ENCODE data around the gene KIAA1191.

KIAA1191 gene

DNA sequence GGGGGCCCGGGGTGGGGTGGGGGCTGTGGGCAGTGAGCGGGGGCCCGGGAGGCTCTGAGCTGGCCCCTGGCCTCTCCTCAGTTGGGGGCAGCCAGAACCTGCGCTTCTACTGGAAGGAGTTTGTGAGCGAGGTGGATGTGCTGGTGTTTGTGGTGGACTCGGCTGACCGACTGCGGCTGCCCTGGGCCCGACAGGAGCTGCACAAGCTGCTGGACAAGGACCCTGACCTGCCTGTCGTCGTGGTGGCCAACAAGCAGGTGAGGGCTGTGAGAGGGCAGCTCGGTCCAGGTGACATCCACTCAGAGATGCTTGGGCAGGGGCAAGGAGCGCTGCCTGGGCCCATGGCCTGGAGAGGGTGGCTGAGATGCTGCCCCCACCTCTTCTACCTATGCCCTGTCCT, 7.2 kb upstream of the KIAA1191 start:
- TF ChIP-seq, protein P1, sequence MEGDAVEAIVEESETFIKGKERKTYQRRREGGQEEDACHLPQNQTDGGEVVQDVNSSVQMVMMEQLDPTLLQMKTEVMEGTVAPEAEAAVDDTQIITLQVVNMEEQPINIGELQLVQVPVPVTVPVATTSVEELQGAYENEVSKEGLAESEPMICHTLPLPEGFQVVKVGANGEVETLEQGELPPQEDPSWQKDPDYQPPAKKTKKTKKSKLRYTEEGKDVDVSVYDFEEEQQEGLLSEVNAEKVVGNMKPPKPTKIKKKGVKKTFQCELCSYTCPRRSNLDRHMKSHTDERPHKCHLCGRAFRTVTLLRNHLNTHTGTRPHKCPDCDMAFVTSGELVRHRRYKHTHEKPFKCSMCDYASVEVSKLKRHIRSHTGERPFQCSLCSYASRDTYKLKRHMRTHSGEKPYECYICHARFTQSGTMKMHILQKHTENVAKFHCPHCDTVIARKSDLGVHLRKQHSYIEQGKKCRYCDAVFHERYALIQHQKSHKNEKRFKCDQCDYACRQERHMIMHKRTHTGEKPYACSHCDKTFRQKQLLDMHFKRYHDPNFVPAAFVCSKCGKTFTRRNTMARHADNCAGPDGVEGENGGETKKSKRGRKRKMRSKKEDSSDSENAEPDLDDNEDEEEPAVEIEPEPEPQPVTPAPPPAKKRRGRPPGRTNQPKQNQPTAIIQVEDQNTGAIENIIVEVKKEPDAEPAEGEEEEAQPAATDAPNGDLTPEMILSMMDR (conservative IDR thresholded peaks at IDR 0.05; ENCODE audit: low read depth, low read length), result no peak
- Histone ChIP-seq H3K4me2 (no peak overlapping the region), H3K36me3 (ENCODE audit: insufficient read depth) (no peaks in the 10 kb centered on the region)

DNA sequence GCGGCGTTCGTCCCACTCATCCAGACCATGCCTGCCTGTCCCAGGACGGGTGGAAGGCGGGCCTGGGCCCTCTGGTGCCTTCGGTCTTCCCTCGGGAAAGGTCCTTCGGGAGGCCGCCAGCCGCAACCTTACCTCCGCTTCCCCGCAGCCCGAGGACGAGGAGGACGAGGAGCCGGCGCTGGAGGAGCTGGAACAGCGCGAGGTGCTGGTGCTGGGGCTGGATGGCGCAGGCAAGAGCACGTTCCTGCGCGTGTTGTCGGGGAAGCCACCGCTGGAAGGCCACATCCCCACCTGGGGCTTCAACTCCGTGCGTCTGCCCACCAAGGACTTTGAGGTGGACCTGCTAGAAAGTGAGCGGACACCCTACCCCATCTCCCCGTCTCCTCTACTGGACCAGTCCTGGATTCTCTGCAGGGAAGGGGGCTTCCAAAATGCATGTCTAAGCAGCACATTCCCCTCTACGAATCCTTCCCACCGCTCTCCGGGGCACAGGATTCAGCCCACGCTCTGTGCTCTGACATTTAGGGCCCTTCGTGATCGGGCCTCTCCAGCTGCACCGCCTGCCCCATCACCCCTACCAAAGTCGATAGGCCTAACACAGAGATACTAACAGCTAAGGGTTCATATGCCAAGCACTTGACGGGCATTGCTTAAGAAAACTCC, 4.8 kb upstream of the KIAA1191 start:
- Histone ChIP-seq H2AFZ (ENCODE audit: low read depth) (no peak overlapping the region), H3K4me3 (IDR thresholded peaks at IDR 0.05; ENCODE audit: insufficient read depth, low read depth, low read length) (no peak overlapping the region), H3K4me2 (no peak overlapping the region), H3K27me3 (ENCODE audit: insufficient read depth, low read depth) (no peaks in the 10 kb centered on the region), H3K27ac (no peak overlapping the region), H3K36me3 (ENCODE audit: insufficient read depth) (no peaks in the 10 kb centered on the region), H3K9ac (no peak overlapping the region), H3K4me1 (ENCODE audit: low read depth, poor library complexity, severe bottlenecking) (no peaks in the 10 kb centered on the region), H3K79me2 (ENCODE audit: insufficient read depth, low read depth) (0 out of 2 replicates have a peak, but pooled peaks cover 2% of the 10 kb centered on the region), H4K20me1 (ENCODE audit: insufficient read depth) (no peaks in the 10 kb centered on the region)
- TF ChIP-seq, protein P1 (conservative IDR thresholded peaks at IDR 0.05; ENCODE audit: low read depth, low read length), result no peak

More for the DNA sequence above, 7.2 kb upstream of the KIAA1191 start:
- no peak overlapping the region for H2AFZ ChIP-seq (ENCODE audit: low read depth)
- H3K9ac ChIP-seq, result no peak overlapping the region
- no peaks in the 10 kb centered on the region for H3K27me3 ChIP-seq (ENCODE audit: insufficient read depth, low read depth)
- H3K4me3 ChIP-seq (IDR thresholded peaks at IDR 0.05; ENCODE audit: insufficient read depth, low read depth, low read length), result no peak overlapping the region
- no peaks in the 10 kb centered on the region for H3K4me1 ChIP-seq (ENCODE audit: low read depth, poor library complexity, severe bottlenecking)
- no peak overlapping the region for H3K27ac ChIP-seq
- no peaks in the 10 kb centered on the region for H3K79me2 ChIP-seq (ENCODE audit: insufficient read depth, low read depth)
- H4K20me1 ChIP-seq (ENCODE audit: insufficient read depth), result no peaks in the 10 kb centered on the region

DNA sequence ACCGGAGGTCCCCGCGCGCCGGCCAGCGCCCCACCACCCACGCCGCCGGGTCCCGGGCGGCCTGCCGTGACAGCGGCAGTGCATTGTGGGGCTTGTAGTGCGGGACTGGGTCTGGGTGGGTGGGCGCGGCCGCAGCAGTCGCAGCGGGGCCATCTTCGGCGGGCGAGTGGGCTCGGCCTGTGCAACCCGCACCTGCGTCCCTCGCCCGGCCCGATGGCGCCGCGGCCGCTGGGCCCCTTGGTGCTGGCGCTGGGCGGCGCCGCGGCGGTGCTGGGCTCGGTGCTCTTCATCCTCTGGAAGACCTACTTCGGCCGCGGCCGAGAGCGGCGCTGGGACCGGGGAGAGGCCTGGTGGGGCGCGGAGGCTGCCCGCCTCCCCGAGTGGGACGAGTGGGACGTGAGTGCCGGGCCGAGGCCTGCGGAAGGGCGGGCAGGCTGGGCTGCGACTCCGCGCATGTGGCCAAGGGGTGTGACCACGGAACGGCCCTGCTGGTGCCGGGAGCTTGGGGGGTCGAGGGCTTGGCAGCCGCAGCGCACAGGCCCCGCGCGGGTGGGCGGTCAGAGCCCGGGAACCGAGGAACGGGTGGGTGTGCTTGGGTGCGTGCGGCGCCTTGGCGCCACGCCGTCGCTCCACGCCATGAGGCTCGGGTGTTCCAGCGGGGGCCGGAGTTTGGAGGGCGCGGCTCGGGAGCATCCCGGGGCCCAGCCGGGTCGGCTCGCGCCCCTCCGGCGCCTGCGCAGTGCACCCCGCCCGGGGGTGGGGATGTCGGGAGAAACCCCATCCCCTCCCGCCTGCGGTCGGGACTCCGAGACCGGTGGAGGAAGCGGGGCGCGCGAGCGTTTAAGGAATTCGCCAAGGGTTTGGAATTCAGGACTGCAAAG, 4.0 kb upstream of the KIAA1191 start, which contains the start of gene ARL10:
Gene ARL10 (plus strand): TSS at position 137 of the 881 bp plus-strand sequence. CDS start 77 bp downstream, at position 214.
- H3K4me2 ChIP-seq, result no peak within 1 kb of the TSS
- no peaks in the 10 kb centered on the region for H3K4me1 ChIP-seq (ENCODE audit: low read depth, poor library complexity, severe bottlenecking)
- TF ChIP-seq, protein P1 (conservative IDR thresholded peaks at IDR 0.05; ENCODE audit: low read depth, low read length), result no peak
- H3K27ac ChIP-seq, result no peak within 1 kb of the TSS
- H3K79me2 ChIP-seq (ENCODE audit: insufficient read depth, low read depth), result peaks cover 7% of the 10 kb centered on the region; the same call in 1 of the 2 replicates
- no peak within 1 kb of the TSS for H3K4me3 ChIP-seq (IDR thresholded peaks at IDR 0.05; ENCODE audit: insufficient read depth, low read depth, low read length)
- H3K27me3 ChIP-seq (ENCODE audit: insufficient read depth, low read depth), result no peaks in the 10 kb centered on the region
- H4K20me1 ChIP-seq (ENCODE audit: insufficient read depth), result no peaks in the 10 kb centered on the region
- H2AFZ ChIP-seq (ENCODE audit: low read depth), result no peak within 1 kb of the TSS
- no peak within 1 kb of the TSS for H3K9ac ChIP-seq
- H3K36me3 ChIP-seq (ENCODE audit: insufficient read depth), result no peaks in the 10 kb centered on the region

DNA sequence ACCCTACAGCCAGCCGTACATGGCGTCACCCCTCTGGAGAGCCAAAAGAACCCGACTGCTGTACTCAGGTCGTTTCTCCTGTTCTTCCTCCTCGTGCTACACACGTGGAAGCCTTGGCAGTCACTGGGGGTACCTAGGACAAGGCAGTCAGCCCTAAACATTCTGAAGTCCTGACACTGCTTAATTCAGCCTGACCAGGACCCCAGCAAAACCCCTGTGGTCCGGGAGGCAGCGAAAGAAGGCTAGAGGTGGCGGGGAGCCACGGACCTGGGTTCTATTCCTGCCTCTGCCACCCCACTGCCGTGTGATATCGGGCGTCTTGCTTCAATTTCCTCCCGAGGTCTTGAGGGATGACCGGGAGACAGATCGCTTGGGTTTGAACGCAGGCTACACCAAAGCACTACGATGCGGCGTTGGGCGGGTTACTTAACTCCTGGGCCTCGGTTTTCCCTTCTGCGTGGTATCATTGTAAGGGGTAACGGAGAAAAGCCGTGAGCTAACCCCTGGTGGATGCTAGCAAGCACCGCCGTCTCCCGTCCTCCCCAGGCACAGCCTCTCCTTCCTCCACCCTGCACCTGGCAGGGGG, 3.3 kb upstream of the KIAA1191 start:
- Histone ChIP-seq H3K4me2 (no peak overlapping the region), H3K79me2 (ENCODE audit: insufficient read depth, low read depth) (peaks cover 10% of the 10 kb centered on the region; the same call in 1 of the 2 replicates), H3K4me1 (ENCODE audit: low read depth, poor library complexity, severe bottlenecking) (peaks cover 3% of the 10 kb centered on the region), H3K36me3 (ENCODE audit: insufficient read depth) (no peaks in the 10 kb centered on the region), H3K4me3 (IDR thresholded peaks at IDR 0.05; ENCODE audit: insufficient read depth, low read depth, low read length) (no peak overlapping the region), H3K27ac (no peak overlapping the region), H3K27me3 (ENCODE audit: insufficient read depth, low read depth) (no peaks in the 10 kb centered on the region), H4K20me1 (ENCODE audit: insufficient read depth) (no peaks in the 10 kb centered on the region), H3K9ac (no peak overlapping the region), H2AFZ (ENCODE audit: low read depth) (no peak overlapping the region)
- TF ChIP-seq, protein P1 (conservative IDR thresholded peaks at IDR 0.05; ENCODE audit: low read depth, low read length), result no peak

Measured in KMS-11 (cell line).